Right atrium auricular region (tissue), 2 donors: Measurements from ENCODE around the gene NAA35. TPM values are rescaled to one million over a fixed set of nuclear protein-coding genes. Genes with fewer than 3 reads are reported as not detected.

Experiments used
- DNase-seq: peaks from one replicate; pipeline ENCODE4 v3.0.0-alpha.2; 2019; ENCODE audit warnings: low spot score
- H3K27ac ChIP-seq, 2 donors: fragments of 200-600 bp; sonication (generic); 1 replicate in 1 of 2; 2 replicates in 1 of 2; pipeline ENCODE4 v1.5.1; 2016 to 2019
- H3K27me3 ChIP-seq, 2 donors: fragments of 200-600 bp; sonication (generic); one replicate each; pipeline versions ENCODE4 v1.5.1 to v1.6.0; 2017 to 2019
- H3K36me3 ChIP-seq: fragments of 200-600 bp; sonication (generic); one replicate; pipeline ENCODE4 v1.5.1; 2016
- H3K4me1 ChIP-seq, 2 donors: fragments of 200-600 bp; sonication (generic); one replicate each; pipeline versions ENCODE4 v1.5.1 to v1.6.0; 2017 to 2019
- H3K4me3 ChIP-seq, 2 donors: fragments of 200-600 bp; sonication (generic); 1 replicate in 1 of 2; 2 replicates in 1 of 2; pipeline ENCODE4 v1.5.1; 2017 to 2019; ENCODE audit warnings: mild to moderate bottlenecking in 1 of 2, moderate library complexity in 1 of 2
- H3K9me3 ChIP-seq, 2 donors: fragments of 200-600 bp; sonication (generic); one replicate each; pipeline ENCODE4 v1.5.1; 2019
- total RNA-seq, 2 donors: library from RNA; depleted of rRNA; stranded (reverse); fragments of >200 nt; gene quantifications; one replicate each; pipeline ENCODE4 v1.1.0, GENCODE V29; 2016
- TF ChIP-seq, protein P1 (sequence below), 2 donors: fragments of 200-600 bp; sonication (generic); IDR thresholded peaks; one replicate each; pipeline ENCODE4 v1.5.1; 2019; ENCODE audit warnings: antibody characterized with exemption in 2 of 2

Gene NAA35
- total RNA-seq, 2 donors from 2014 or later: 12.1 to 12.4 TPM

DNA sequence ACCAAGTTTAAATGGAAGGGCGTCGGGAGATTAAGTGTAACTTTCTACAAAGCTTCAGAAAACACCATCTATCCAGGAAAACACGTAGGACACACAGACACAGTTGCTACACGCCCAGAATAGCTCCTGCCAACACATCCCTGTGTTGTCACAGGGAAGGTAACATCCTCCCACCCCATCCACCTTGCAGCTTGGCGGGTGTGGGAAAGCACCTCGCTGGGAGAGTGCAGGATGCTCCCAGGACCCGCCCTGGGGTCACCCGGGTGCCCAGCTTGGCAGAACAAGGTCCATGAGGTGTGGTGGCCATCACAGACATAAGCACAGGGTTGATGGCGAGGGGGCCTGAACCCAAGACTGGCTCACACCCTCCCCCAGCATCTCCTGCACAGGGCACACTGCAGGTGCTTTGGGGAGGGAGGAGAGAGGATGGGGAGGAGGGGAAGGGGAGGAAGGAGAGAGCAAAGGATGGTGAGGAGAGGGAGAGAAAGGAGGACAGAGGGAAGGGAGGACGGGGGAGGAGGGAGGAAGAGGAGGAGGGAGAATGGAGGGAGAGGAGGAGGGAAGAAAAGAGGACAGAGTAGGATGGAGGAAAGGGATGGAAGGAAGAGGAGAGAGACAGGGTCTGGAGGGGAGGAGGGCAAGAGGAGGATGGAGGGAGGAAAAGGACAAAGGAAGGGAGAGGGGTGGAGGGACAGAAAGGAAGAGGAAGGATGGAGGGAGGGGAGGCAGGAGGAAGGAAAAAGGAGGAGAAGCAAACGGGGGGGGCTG is 121.2 kb downstream of the NAA35 start:
- TF ChIP-seq, protein P1, sequence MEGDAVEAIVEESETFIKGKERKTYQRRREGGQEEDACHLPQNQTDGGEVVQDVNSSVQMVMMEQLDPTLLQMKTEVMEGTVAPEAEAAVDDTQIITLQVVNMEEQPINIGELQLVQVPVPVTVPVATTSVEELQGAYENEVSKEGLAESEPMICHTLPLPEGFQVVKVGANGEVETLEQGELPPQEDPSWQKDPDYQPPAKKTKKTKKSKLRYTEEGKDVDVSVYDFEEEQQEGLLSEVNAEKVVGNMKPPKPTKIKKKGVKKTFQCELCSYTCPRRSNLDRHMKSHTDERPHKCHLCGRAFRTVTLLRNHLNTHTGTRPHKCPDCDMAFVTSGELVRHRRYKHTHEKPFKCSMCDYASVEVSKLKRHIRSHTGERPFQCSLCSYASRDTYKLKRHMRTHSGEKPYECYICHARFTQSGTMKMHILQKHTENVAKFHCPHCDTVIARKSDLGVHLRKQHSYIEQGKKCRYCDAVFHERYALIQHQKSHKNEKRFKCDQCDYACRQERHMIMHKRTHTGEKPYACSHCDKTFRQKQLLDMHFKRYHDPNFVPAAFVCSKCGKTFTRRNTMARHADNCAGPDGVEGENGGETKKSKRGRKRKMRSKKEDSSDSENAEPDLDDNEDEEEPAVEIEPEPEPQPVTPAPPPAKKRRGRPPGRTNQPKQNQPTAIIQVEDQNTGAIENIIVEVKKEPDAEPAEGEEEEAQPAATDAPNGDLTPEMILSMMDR (IDR thresholded peaks at IDR 0.05): no peak
- Histone ChIP-seq H3K27ac (no peak overlapping the region), H3K9me3 (no peaks in the 10 kb centered on the region), H3K27me3 (no peaks in the 10 kb centered on the region), H3K4me3 (no peak overlapping the region), H3K4me1 (no peaks in the 10 kb centered on the region), H3K36me3 (no peaks in the 10 kb centered on the region)
- DNase-seq: no peak

DNA sequence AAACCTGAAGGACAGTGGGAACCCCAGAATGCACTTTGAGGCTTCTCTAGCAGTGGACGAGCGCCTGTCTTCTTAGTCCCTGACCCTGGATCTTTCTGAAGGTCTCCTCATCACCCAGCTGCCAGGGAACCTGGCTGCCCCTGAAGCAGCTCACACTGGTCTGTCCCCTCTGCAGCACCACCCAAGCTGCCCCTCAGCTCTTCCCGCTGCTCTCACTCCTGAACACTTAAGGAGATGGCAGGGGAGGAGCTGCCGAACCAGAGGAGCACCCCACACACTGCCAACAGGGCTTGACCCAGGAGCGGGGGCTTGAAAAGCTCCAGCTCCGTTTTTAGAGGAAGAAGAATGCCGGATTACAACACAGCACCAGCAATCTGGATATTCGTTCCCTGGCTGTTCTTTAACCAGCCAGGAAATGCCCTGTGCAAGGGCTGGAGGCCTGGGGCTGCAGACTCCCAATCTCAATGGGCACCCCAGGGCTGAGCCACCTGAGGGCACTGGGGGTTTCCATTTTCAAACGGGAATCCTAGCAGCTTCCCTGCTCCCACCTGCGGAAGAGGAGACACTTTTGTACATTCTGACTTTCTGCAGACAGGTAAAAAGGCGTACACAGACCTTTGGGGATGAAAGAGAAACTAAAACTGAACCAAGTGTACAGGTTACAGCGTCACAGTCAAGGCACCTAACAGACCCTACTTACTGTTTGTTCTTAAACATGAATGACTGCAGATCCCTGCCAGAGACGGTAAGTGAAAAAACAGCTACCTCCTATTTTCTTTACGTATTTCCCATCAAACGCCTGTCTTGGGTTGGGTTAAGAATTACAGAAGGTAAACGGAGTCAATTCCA is 122.1 kb downstream of the NAA35 start:
- H3K9me3 ChIP-seq: no peaks in the 10 kb centered on the region
- H3K4me1 ChIP-seq: no peaks in the 10 kb centered on the region
- no peaks in the 10 kb centered on the region for H3K27me3 ChIP-seq
- DNase-seq: no peak
- no peak overlapping the region for H3K27ac ChIP-seq
- no peak overlapping the region for H3K4me3 ChIP-seq
- H3K36me3 ChIP-seq: no peaks in the 10 kb centered on the region
- TF ChIP-seq, protein P1 (IDR thresholded peaks at IDR 0.05): no peak

DNA sequence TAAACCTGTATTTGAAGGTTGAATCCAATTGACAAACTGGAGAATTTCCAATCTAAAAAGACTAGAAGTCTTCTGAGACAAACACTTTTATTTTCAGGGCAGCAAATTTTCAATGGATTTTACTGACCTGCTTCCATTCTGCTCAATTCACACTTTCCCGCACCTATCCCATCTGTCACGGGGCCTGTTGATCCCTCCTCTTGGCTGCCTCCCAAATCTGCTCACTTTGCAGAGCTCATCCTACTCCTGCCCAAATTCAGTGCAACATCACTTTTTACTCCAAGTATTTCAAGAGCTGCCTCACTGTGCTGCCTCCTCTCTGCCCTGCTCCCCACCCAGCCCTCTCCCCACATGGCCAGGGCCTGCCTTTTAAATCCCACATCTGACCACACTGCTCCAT is 123.3 kb downstream of the NAA35 start:
- Histone ChIP-seq H3K4me1 (no peaks in the 10 kb centered on the region), H3K9me3 (no peaks in the 10 kb centered on the region), H3K36me3 (no peaks in the 10 kb centered on the region), H3K27ac (no peak overlapping the region), H3K27me3 (no peaks in the 10 kb centered on the region), H3K4me3 (no peak overlapping the region)
- TF ChIP-seq, protein P1 (IDR thresholded peaks at IDR 0.05): no peak
- DNase-seq: no peak

DNA sequence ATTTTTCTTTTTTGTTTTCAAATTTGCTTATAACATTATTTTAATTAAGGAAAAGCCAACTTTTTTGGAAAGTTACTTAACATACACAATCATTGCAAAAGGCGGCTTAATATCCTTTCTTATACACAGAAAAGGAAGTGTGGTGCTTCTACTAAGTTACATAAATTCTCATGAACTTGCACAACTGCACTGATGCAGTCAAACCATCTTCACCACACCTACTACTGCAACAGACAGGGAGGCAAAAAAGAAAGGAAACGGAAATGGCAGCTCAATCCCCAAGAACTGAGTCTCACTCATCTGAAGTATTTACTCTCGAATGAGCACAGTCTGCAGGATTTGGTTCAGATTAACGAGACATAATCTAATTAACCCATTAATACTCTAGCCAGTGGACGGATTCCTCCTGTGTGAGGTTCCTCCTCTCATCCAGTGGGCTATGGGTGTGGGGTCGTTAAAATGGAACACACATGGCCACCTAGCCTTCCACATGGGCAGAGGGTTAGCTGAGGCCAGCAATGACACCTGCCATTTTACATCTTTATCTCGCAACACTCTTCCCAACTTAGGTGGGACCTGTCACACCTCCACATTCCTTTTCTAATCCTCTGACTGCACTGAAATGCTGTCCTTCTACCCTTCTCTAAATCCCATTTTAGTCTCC is 128.4 kb downstream of the NAA35 start:
- H3K27me3 ChIP-seq: no peaks in the 10 kb centered on the region
- no peak overlapping the region for H3K27ac ChIP-seq
- H3K4me1 ChIP-seq: no peaks in the 10 kb centered on the region
- no peak for DNase-seq
- H3K36me3 ChIP-seq: no peaks in the 10 kb centered on the region
- H3K9me3 ChIP-seq: no peaks in the 10 kb centered on the region
- no peak overlapping the region for H3K4me3 ChIP-seq
- TF ChIP-seq, protein P1 (IDR thresholded peaks at IDR 0.05): no peak

Other genes starting within 250 kb of the NAA35 start
- 10 to 100 TPM; 34.1 to 53.2 TPM for gene AGTPBP1, start 199.2 kb upstream of the NAA35 start, total RNA-seq
- 10 to 100 TPM in 1 of 2 donors, 1 to 10 TPM in 1; 4.9 to 12.4 TPM for gene GOLM1, start 158.4 kb downstream of the NAA35 start, total RNA-seq